GM23338 (cell line): Measurements from ENCODE around the gene LMF2. TPM values are rescaled to one million over a fixed set of nuclear protein-coding genes. Genes with fewer than 3 reads are reported as not detected.

Source experiments
- ATAC-seq: fragments of 200-7000 bp; cut with Tn5 transposase; 3 replicates; pipeline ENCODE4 v1.9.1; 2020
- DNase-seq: peaks from one replicate; pipeline ENCODE4 v3.0.0-alpha.2; 2015; ENCODE audit warnings: low spot score
- H2AFZ ChIP-seq: fragments of 200-600 bp; sonication (generic); 2 replicates; pipeline ENCODE4 v1.8.0; 2016; ENCODE audit warnings: antibody characterized with exemption, mild to moderate bottlenecking, moderate library complexity
- H3F3A ChIP-seq: fragments of 200-600 bp; sonication (generic); replicated peaks from 2 replicates; pipeline ENCODE4 v1.8.0; 2017; ENCODE audit warnings: antibody characterized with exemption, mixed run types, low read depth
- H3K27ac ChIP-seq: fragments of 200-600 bp; sonication (generic); 2 replicates; pipeline ENCODE4 v1.6.1; 2016; ENCODE audit warnings: low read depth
- H3K27me3 ChIP-seq: fragments of 200-600 bp; sonication (generic); 2 replicates; pipeline ENCODE4 v1.8.0; 2016; ENCODE audit warnings: mild to moderate bottlenecking, mixed run types, moderate library complexity; ENCODE audit not compliant: insufficient read depth
- H3K36me3 ChIP-seq: fragments of 200-600 bp; sonication (generic); 2 replicates; pipeline ENCODE4 v1.8.0; 2016; ENCODE audit warnings: mild to moderate bottlenecking; ENCODE audit not compliant: insufficient read depth
- H3K4me1 ChIP-seq: fragments of 200-600 bp; sonication (generic); 2 replicates; pipeline ENCODE4 v1.8.0; 2016; ENCODE audit warnings: mild to moderate bottlenecking, moderate library complexity; ENCODE audit not compliant: insufficient read depth
- H3K4me2 ChIP-seq: fragments of 200-600 bp; sonication (generic); 2 replicates; pipeline ENCODE4 v1.7.1; 2017; ENCODE audit warnings: mixed run types
- H3K4me3 ChIP-seq: fragments of 200-600 bp; sonication (generic); 2 replicates; pipeline ENCODE4 v1.6.1; 2016; ENCODE audit warnings: mixed run types
- H3K79me2 ChIP-seq: fragments of 200-600 bp; sonication (generic); replicated peaks from 2 replicates; pipeline ENCODE4 v1.8.0; 2017; ENCODE audit warnings: mild to moderate bottlenecking; ENCODE audit not compliant: insufficient read depth
- H3K9me2 ChIP-seq: fragments of 200-600 bp; sonication (generic); 2 replicates; pipeline ENCODE4 v1.8.0; 2017; ENCODE audit not compliant: insufficient read depth
- H4K20me1 ChIP-seq: fragments of 200-600 bp; sonication (generic); replicated peaks from 2 replicates; pipeline ENCODE4 v1.8.0; 2017; ENCODE audit warnings: mild to moderate bottlenecking; ENCODE audit not compliant: insufficient read depth
- H3K27ac Mint-ChIP-seq: 2 replicates; pipeline ENCODE4 v1.8.0; 2020; ENCODE audit warnings: inconsistent platforms, mild to moderate bottlenecking, moderate library complexity, mixed read lengths
- H3K27me3 Mint-ChIP-seq: 3 replicates; pipeline ENCODE4 v1.8.0; 2022; ENCODE audit warnings: low read depth, mild to moderate bottlenecking, moderate library complexity, mixed read lengths, inconsistent platforms; ENCODE audit not compliant: insufficient read depth, poor library complexity
- H3K36me3 Mint-ChIP-seq: 3 replicates; pipeline ENCODE4 v1.8.0; 2021; ENCODE audit warnings: low read depth, mild to moderate bottlenecking, inconsistent platforms, moderate library complexity, mixed read lengths
- H3K4me1 Mint-ChIP-seq: 3 replicates; pipeline ENCODE4 v1.8.0; 2020; ENCODE audit warnings: mild to moderate bottlenecking, inconsistent platforms, mixed read lengths
- H3K4me3 Mint-ChIP-seq: 3 replicates; pipeline ENCODE4 v1.8.0; 2021; ENCODE audit warnings: moderate library complexity, mild to moderate bottlenecking, inconsistent platforms, mixed read lengths
- H3K9me3 Mint-ChIP-seq: 3 replicates; pipeline ENCODE4 v1.8.0; 2020; ENCODE audit warnings: moderate library complexity, mild to moderate bottlenecking, inconsistent platforms, mixed read lengths
- EZH2 ChIP-seq: fragments of 200-600 bp; sonication (generic); IDR thresholded peaks from one replicate; pipeline ENCODE4 v1.8.0; 2017; ENCODE audit warnings: antibody characterized with exemption, mild to moderate bottlenecking, low read depth; ENCODE audit not compliant: unreplicated experiment
- POLR2AphosphoS5 ChIP-seq: IDR thresholded peaks from 2 replicates; pipeline ENCODE4 v1.6.1; 2016; ENCODE audit warnings: antibody characterized with exemption, low read depth
- STAT1 ChIP-seq: IDR thresholded peaks from one replicate; pipeline ENCODE4 v1.6.1; 2016; ENCODE audit warnings: antibody characterized with exemption; ENCODE audit not compliant: unreplicated experiment
- polyA plus RNA-seq: library from polyadenylated mRNA; unstranded; fragments of >200 nt; fragmentation: Nextera tagmentation; extraction: Ambion mirVana; gene quantifications from 2 replicates; pipeline ENCODE4 v1.2.1, GENCODE V29; 2016
- total RNA-seq: library from RNA; depleted of rRNA; stranded (reverse); fragments of >200 nt; shearing (Covaris generic); gene quantifications from 2 replicates; pipeline ENCODE4 v1.2.3, GENCODE V29; 2014
- TF ChIP-seq, protein P1 (sequence below): fragments of 250-450 bp; sonication (Bioruptor Pico); IDR thresholded peaks from 2 replicates; pipeline ENCODE4 v1.5.0; 2020; ENCODE audit warnings: mild to moderate bottlenecking, moderate library complexity
- TF ChIP-seq, protein P2 (sequence below), 2 experiments: fragments of 200-600 bp in 1 of 2; sonication (generic) in 1 of 2; conservative IDR thresholded peaks; 2 replicates each; pipeline versions ENCODE4 v1.5.1 to v1.6.1; 2016 to 2017; ENCODE audit warnings: antibody characterized with exemption in 2 of 2, low read depth in 2 of 2, mild to moderate bottlenecking in 2 of 2, moderate library complexity in 1 of 2

LMF2 gene
- total and polyA plus RNA-seq, 2 experiments from 2014 or later = 15.6 to 36.3 TPM

DNA sequence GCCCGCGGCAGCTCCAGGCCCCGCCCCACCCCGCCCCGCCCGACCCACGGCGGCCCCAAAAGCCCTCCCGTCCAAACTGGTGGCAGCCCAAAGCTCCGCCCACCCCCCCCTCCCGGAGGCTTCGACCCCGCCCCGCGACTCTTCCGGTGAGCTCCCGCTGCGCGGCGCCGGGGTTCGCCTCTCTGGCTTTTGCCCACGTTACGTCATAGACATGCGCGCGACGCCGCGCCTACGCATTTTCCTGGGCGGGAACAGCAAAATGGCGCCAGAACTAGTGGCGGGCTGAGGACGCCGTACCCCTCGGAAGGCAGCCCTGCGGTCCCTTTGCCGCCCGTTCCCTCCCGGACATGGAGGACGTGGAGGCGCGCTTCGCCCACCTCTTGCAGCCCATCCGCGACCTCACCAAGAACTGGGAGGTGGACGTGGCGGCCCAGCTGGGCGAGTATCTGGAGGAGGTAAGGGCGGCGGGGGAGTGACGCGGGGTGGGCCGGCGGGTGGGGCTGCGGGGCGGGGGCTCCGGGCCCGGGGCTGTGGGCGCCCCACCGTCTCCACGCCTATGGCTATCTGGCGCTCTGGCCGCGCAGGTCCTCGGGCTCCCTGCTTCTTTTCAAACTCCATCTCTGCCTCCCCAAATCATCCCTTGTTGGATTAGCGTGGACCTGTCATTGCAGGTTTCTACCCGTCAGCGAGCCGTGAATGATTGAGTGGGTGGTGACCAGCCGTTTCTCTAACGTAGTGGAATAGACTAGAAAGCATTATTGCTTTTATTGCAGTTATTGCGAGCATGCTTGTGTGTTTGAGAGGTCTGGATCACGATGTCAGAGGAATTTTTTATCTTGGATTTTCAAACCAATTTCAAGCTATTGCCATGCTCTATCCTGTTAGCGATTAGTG lies 736 bp upstream of the LMF2 start, which contains the start of gene NCAPH2 (continued):
- TF ChIP-seq, protein P1, sequence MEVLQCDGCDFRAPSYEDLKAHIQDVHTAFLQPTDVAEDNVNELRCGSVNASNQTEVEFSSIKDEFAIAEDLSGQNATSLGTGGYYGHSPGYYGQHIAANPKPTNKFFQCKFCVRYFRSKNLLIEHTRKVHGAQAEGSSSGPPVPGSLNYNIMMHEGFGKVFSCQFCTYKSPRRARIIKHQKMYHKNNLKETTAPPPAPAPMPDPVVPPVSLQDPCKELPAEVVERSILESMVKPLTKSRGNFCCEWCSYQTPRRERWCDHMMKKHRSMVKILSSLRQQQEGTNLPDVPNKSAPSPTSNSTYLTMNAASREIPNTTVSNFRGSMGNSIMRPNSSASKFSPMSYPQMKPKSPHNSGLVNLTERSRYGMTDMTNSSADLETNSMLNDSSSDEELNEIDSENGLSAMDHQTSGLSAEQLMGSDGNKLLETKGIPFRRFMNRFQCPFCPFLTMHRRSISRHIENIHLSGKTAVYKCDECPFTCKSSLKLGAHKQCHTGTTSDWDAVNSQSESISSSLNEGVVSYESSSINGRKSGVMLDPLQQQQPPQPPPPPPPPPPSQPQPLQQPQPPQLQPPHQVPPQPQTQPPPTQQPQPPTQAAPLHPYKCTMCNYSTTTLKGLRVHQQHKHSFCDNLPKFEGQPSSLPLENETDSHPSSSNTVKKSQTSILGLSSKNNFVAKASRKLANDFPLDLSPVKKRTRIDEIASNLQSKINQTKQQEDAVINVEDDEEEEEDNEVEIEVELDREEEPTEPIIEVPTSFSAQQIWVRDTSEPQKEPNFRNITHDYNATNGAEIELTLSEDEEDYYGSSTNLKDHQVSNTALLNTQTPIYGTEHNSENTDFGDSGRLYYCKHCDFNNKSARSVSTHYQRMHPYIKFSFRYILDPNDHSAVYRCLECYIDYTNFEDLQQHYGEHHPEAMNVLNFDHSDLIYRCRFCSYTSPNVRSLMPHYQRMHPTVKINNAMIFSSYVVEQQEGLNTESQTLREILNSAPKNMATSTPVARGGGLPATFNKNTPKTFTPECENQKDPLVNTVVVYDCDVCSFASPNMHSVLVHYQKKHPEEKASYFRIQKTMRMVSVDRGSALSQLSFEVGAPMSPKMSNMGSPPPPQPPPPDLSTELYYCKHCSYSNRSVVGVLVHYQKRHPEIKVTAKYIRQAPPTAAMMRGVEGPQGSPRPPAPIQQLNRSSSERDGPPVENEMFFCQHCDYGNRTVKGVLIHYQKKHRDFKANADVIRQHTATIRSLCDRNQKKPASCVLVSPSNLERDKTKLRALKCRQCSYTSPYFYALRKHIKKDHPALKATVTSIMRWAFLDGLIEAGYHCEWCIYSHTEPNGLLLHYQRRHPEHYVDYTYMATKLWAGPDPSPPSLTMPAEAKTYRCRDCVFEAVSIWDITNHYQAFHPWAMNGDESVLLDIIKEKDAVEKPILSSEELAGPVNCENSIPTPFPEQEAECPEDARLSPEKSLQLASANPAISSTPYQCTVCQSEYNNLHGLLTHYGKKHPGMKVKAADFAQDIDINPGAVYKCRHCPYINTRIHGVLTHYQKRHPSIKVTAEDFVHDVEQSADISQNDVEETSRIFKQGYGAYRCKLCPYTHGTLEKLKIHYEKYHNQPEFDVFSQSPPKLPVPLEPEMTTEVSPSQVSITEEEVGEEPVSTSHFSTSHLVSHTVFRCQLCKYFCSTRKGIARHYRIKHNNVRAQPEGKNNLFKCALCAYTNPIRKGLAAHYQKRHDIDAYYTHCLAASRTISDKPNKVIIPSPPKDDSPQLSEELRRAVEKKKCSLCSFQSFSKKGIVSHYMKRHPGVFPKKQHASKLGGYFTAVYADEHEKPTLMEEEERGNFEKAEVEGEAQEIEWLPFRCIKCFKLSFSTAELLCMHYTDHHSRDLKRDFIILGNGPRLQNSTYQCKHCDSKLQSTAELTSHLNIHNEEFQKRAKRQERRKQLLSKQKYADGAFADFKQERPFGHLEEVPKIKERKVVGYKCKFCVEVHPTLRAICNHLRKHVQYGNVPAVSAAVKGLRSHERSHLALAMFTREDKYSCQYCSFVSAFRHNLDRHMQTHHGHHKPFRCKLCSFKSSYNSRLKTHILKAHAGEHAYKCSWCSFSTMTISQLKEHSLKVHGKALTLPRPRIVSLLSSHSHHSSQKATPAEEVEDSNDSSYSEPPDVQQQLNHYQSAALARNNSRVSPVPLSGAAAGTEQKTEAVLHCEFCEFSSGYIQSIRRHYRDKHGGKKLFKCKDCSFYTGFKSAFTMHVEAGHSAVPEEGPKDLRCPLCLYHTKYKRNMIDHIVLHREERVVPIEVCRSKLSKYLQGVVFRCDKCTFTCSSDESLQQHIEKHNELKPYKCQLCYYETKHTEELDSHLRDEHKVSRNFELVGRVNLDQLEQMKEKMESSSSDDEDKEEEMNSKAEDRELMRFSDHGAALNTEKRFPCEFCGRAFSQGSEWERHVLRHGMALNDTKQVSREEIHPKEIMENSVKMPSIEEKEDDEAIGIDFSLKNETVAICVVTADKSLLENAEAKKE = no peak
- TF ChIP-seq POLR2AphosphoS5 = peak; percentile 82
- TF ChIP-seq, protein P2, sequence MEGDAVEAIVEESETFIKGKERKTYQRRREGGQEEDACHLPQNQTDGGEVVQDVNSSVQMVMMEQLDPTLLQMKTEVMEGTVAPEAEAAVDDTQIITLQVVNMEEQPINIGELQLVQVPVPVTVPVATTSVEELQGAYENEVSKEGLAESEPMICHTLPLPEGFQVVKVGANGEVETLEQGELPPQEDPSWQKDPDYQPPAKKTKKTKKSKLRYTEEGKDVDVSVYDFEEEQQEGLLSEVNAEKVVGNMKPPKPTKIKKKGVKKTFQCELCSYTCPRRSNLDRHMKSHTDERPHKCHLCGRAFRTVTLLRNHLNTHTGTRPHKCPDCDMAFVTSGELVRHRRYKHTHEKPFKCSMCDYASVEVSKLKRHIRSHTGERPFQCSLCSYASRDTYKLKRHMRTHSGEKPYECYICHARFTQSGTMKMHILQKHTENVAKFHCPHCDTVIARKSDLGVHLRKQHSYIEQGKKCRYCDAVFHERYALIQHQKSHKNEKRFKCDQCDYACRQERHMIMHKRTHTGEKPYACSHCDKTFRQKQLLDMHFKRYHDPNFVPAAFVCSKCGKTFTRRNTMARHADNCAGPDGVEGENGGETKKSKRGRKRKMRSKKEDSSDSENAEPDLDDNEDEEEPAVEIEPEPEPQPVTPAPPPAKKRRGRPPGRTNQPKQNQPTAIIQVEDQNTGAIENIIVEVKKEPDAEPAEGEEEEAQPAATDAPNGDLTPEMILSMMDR (conservative IDR thresholded peaks at IDR 0.05; ENCODE audit: low read depth in 2 of 2) = no peak

DNA sequence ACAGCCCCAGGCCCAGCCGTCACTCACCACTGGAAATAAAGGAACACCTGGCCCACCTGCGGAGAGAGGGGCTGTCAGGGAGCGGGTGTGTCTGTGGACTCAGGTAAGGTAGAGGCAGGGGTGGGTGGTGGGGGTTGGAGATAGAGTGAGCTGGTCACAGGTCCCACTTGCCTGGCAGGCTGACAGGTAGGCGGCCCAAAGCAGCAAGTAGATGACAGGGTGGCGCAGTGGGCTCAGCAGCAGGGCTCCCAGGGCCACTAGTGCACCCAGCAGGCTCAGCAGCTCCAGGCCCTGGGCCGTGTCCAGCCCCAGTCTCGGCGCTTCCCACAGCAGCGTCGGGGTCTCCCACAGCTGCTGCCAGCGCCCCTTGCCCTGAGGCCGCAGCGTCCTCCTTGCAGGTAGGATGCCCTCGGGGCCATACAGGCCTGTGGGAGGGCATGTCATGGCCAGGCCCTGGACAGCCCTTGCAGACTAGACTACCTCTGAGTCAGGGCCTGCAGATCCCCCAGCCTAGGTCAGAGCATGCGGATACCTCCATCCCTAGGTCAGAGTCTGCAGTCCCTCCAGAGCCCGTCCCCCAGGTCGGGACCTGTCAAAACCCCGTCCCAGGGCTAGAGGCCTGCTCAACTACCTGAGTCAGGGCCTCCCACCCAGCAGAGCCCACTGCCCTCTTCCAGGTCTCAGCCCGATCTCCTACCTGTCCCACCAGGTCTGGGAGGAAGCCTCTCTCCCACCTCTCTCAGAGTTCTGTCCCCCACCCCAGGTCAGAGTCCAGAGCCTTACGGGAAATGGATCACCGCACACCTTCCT lies 686 bp downstream of the LMF2 start:
- ATAC-seq (peak; percentile 24), DNase-seq (no peak)
- Histone ChIP-seq H2AFZ (peak overlapping the region; percentile 90), H3K4me2 (peak overlapping the region; percentile 97), H3K79me2 (peaks cover 30% of the 10 kb centered on the region), H3K4me3 (peak overlapping the region; percentile 95), H3K9me2 (no peaks in the 10 kb centered on the region), H3F3A (0 out of 2 replicates have a peak, but pooled peaks cover 6% of the 10 kb centered on the region), H3K4me1 (peaks cover 7% of the 10 kb centered on the region), H3K36me3 (no peaks in the 10 kb centered on the region), H3K27ac (no peak overlapping the region), H3K27me3 (no peaks in the 10 kb centered on the region), H4K20me1 (peaks cover 19% of the 10 kb centered on the region)
- Mint-ChIP-seq H3K27me3 (peaks cover 9% of the 10 kb centered on the region), H3K4me1 (peaks cover 10% of the 10 kb centered on the region), H3K36me3 (no peaks in the 10 kb centered on the region; the same call in 2 of the 3 replicates), H3K4me3 (peak overlapping the region; percentile 93), H3K9me3 (no peaks in the 10 kb centered on the region), H3K27ac (peak overlapping the region; percentile 44; the same call in 1 of the 2 replicates)
- TF ChIP-seq STAT1 = no peak
- TF ChIP-seq POLR2AphosphoS5 = no peak
- no peak for TF ChIP-seq EZH2
